GM23338 (cell line): ENCODE measurements around the gene MRAP. TPM values are rescaled to one million over a fixed set of nuclear protein-coding genes. Genes with fewer than 3 reads are reported as not detected.

Source experiments
- ATAC-seq: fragments of 200-7000 bp; cut with Tn5 transposase; 3 replicates; pipeline ENCODE4 v1.9.1; 2020
- DNase-seq: peaks from one replicate; pipeline ENCODE4 v3.0.0-alpha.2; 2015; ENCODE audit warnings: low spot score
- H2AFZ ChIP-seq: fragments of 200-600 bp; sonication (generic); 2 replicates; pipeline ENCODE4 v1.8.0; 2016; ENCODE audit warnings: antibody characterized with exemption, mild to moderate bottlenecking, moderate library complexity
- H3F3A ChIP-seq: fragments of 200-600 bp; sonication (generic); replicated peaks from 2 replicates; pipeline ENCODE4 v1.8.0; 2017; ENCODE audit warnings: antibody characterized with exemption, mixed run types, low read depth
- H3K27ac ChIP-seq: fragments of 200-600 bp; sonication (generic); 2 replicates; pipeline ENCODE4 v1.6.1; 2016; ENCODE audit warnings: low read depth
- H3K27me3 ChIP-seq: fragments of 200-600 bp; sonication (generic); 2 replicates; pipeline ENCODE4 v1.8.0; 2016; ENCODE audit warnings: mild to moderate bottlenecking, mixed run types, moderate library complexity; ENCODE audit not compliant: insufficient read depth
- H3K36me3 ChIP-seq: fragments of 200-600 bp; sonication (generic); 2 replicates; pipeline ENCODE4 v1.8.0; 2016; ENCODE audit warnings: mild to moderate bottlenecking; ENCODE audit not compliant: insufficient read depth
- H3K4me1 ChIP-seq: fragments of 200-600 bp; sonication (generic); 2 replicates; pipeline ENCODE4 v1.8.0; 2016; ENCODE audit warnings: mild to moderate bottlenecking, moderate library complexity; ENCODE audit not compliant: insufficient read depth
- H3K4me2 ChIP-seq: fragments of 200-600 bp; sonication (generic); 2 replicates; pipeline ENCODE4 v1.7.1; 2017; ENCODE audit warnings: mixed run types
- H3K4me3 ChIP-seq: fragments of 200-600 bp; sonication (generic); 2 replicates; pipeline ENCODE4 v1.6.1; 2016; ENCODE audit warnings: mixed run types
- H3K79me2 ChIP-seq: fragments of 200-600 bp; sonication (generic); replicated peaks from 2 replicates; pipeline ENCODE4 v1.8.0; 2017; ENCODE audit warnings: mild to moderate bottlenecking; ENCODE audit not compliant: insufficient read depth
- H3K9me2 ChIP-seq: fragments of 200-600 bp; sonication (generic); 2 replicates; pipeline ENCODE4 v1.8.0; 2017; ENCODE audit not compliant: insufficient read depth
- H4K20me1 ChIP-seq: fragments of 200-600 bp; sonication (generic); replicated peaks from 2 replicates; pipeline ENCODE4 v1.8.0; 2017; ENCODE audit warnings: mild to moderate bottlenecking; ENCODE audit not compliant: insufficient read depth
- H3K27ac Mint-ChIP-seq: 2 replicates; pipeline ENCODE4 v1.8.0; 2020; ENCODE audit warnings: inconsistent platforms, mild to moderate bottlenecking, moderate library complexity, mixed read lengths
- H3K27me3 Mint-ChIP-seq: 3 replicates; pipeline ENCODE4 v1.8.0; 2022; ENCODE audit warnings: low read depth, mild to moderate bottlenecking, moderate library complexity, mixed read lengths, inconsistent platforms; ENCODE audit not compliant: insufficient read depth, poor library complexity
- H3K36me3 Mint-ChIP-seq: 3 replicates; pipeline ENCODE4 v1.8.0; 2021; ENCODE audit warnings: low read depth, mild to moderate bottlenecking, inconsistent platforms, moderate library complexity, mixed read lengths
- H3K4me1 Mint-ChIP-seq: 3 replicates; pipeline ENCODE4 v1.8.0; 2020; ENCODE audit warnings: mild to moderate bottlenecking, inconsistent platforms, mixed read lengths
- H3K4me3 Mint-ChIP-seq: 3 replicates; pipeline ENCODE4 v1.8.0; 2021; ENCODE audit warnings: moderate library complexity, mild to moderate bottlenecking, inconsistent platforms, mixed read lengths
- H3K9me3 Mint-ChIP-seq: 3 replicates; pipeline ENCODE4 v1.8.0; 2020; ENCODE audit warnings: moderate library complexity, mild to moderate bottlenecking, inconsistent platforms, mixed read lengths
- CTCF ChIP-seq, 2 experiments: fragments of 200-600 bp in 1 of 2; sonication (generic) in 1 of 2; conservative IDR thresholded peaks; 2 replicates each; pipeline versions ENCODE4 v1.5.1 to v1.6.1; 2016 to 2017; ENCODE audit warnings: antibody characterized with exemption in 2 of 2, low read depth in 2 of 2, mild to moderate bottlenecking in 2 of 2, moderate library complexity in 1 of 2
- JUNB ChIP-seq: IDR thresholded peaks from one replicate; pipeline ENCODE4 v1.6.1; 2016; ENCODE audit warnings: antibody characterized with exemption; ENCODE audit not compliant: unreplicated experiment
- NANOG ChIP-seq: IDR thresholded peaks from 2 replicates; pipeline ENCODE4 v1.6.1; 2016; ENCODE audit warnings: antibody characterized with exemption, borderline replicate concordance
- POLR2AphosphoS5 ChIP-seq: IDR thresholded peaks from 2 replicates; pipeline ENCODE4 v1.6.1; 2016; ENCODE audit warnings: antibody characterized with exemption, low read depth
- ZNF331 ChIP-seq: fragments of 250-450 bp; sonication (Bioruptor Pico); IDR thresholded peaks from 2 replicates; pipeline ENCODE4 v1.5.0; 2020; ENCODE audit warnings: low read depth, mild to moderate bottlenecking, moderate library complexity
- ZNF462 ChIP-seq: fragments of 250-450 bp; sonication (Bioruptor Pico); IDR thresholded peaks from 2 replicates; pipeline ENCODE4 v1.5.0; 2020; ENCODE audit warnings: mild to moderate bottlenecking, moderate library complexity
- polyA plus RNA-seq: library from polyadenylated mRNA; unstranded; fragments of >200 nt; fragmentation: Nextera tagmentation; extraction: Ambion mirVana; gene quantifications from 2 replicates; pipeline ENCODE4 v1.2.1, GENCODE V29; 2016
- total RNA-seq: library from RNA; depleted of rRNA; stranded (reverse); fragments of >200 nt; shearing (Covaris generic); gene quantifications from 2 replicates; pipeline ENCODE4 v1.2.3, GENCODE V29; 2014

MRAP gene
- total and polyA plus RNA-seq, 2 experiments from 2014 or later: 0.78 TPM; not detected in 1

- no peak for TF ChIP-seq ZNF462 (CRISPR knock-in tag)
- no peak for TF ChIP-seq NANOG
- TF ChIP-seq CTCF (conservative IDR thresholded peaks at IDR 0.05; ENCODE audit: low read depth in 2 of 2): no peak
- TF ChIP-seq POLR2AphosphoS5: no peak
- TF ChIP-seq ZNF331: no peak
Measured at GRCh38 chr21:32359719-32360260, 61.1 kb downstream of the MRAP start (continued).

GRCh38 chr21:32360401-32360975 is 61.8 kb downstream of the MRAP start:
- H4K20me1 ChIP-seq: peaks cover 24% of the 10 kb centered on the region
- peaks cover 92% of the 10 kb centered on the region for H3K36me3 Mint-ChIP-seq
- H3K79me2 ChIP-seq: no peaks in the 10 kb centered on the region
- H3K36me3 ChIP-seq: peaks cover 72% of the 10 kb centered on the region
- no peak overlapping the region for H3K4me3 Mint-ChIP-seq
- H3K27ac ChIP-seq: no peak overlapping the region
- H3K4me3 ChIP-seq: no peak overlapping the region
- H3K27me3 Mint-ChIP-seq: peaks cover 6% of the 10 kb centered on the region
- H3F3A ChIP-seq: 0 out of 2 replicates have a peak, but pooled peaks cover 3% of the 10 kb centered on the region
- no peaks in the 10 kb centered on the region for H3K9me2 ChIP-seq
- H2AFZ ChIP-seq: no peak overlapping the region
- H3K9me3 Mint-ChIP-seq: no peaks in the 10 kb centered on the region
- H3K4me1 ChIP-seq: no peaks in the 10 kb centered on the region
- DNase-seq: no peak
- H3K4me1 Mint-ChIP-seq: no peaks in the 10 kb centered on the region
- no peaks in the 10 kb centered on the region for H3K27me3 ChIP-seq
- no peak overlapping the region for H3K27ac Mint-ChIP-seq
- H3K4me2 ChIP-seq: no peak overlapping the region
- ATAC-seq: no peak
- no peak for TF ChIP-seq CTCF (conservative IDR thresholded peaks at IDR 0.05; ENCODE audit: low read depth in 2 of 2)
- TF ChIP-seq JUNB: no peak
- TF ChIP-seq POLR2AphosphoS5: no peak
